MM.1S (cell line): ENCODE measurements around the gene NLGN1.
A peak's percentile ranks its signal among the peaks of the same experiment; 100 is the strongest.

ENCODE experiments used
- DNase-seq: peaks from one replicate; pipeline ENCODE4 v3.0.0-alpha.2; 2015
- H2AFZ ChIP-seq: fragments of 300-600 bp; sonication (generic); 2 replicates; pipeline ENCODE4 v1.6.0; 2016; ENCODE audit warnings: antibody characterized with exemption, low read length
- H3F3A ChIP-seq: fragments of 300-600 bp; sonication (generic); 2 replicates; pipeline ENCODE4 v1.6.1; 2016; ENCODE audit warnings: mild to moderate bottlenecking, antibody characterized with exemption, low read length, moderate library complexity, mixed read lengths; ENCODE audit not compliant: insufficient read depth
- H3K27ac ChIP-seq: fragments of 300-600 bp; sonication (generic); 2 replicates; pipeline ENCODE4 v1.5.1; 2016; ENCODE audit warnings: mild to moderate bottlenecking, low read length
- H3K27me3 ChIP-seq: fragments of 300-600 bp; sonication (generic); replicated peaks from 2 replicates; pipeline ENCODE4 v1.6.0; 2016; ENCODE audit warnings: low read length; ENCODE audit not compliant: insufficient read depth
- H3K36me3 ChIP-seq: fragments of 300-600 bp; sonication (generic); replicated peaks from 2 replicates; pipeline ENCODE4 v1.6.1; 2016; ENCODE audit warnings: mild to moderate bottlenecking, low read length, mixed read lengths; ENCODE audit not compliant: insufficient read depth
- H3K4me1 ChIP-seq: fragments of 300-600 bp; sonication (generic); 2 replicates; pipeline ENCODE4 v1.6.1; 2016; ENCODE audit warnings: low read length, mixed read lengths
- H3K4me2 ChIP-seq: fragments of 300-600 bp; sonication (generic); 2 replicates; pipeline ENCODE4 v1.6.0; 2016; ENCODE audit warnings: low read depth, low read length
- H3K4me3 ChIP-seq: fragments of 300-600 bp; sonication (generic); 2 replicates; pipeline ENCODE4 v1.5.1; 2016; ENCODE audit warnings: low read length, mixed read lengths
- H3K79me2 ChIP-seq: fragments of 300-600 bp; sonication (generic); 2 replicates; pipeline ENCODE4 v1.6.1; 2016; ENCODE audit warnings: mixed run types, low read length, mixed read lengths
- H3K9ac ChIP-seq: fragments of 300-600 bp; sonication (generic); 2 replicates; pipeline ENCODE4 v1.6.1; 2016; ENCODE audit warnings: low read length, mixed read lengths
- H3K9me2 ChIP-seq: fragments of 300-600 bp; sonication (generic); replicated peaks from 2 replicates; pipeline ENCODE4 v1.6.1; 2016; ENCODE audit warnings: mild to moderate bottlenecking, low read length, mixed read lengths; ENCODE audit not compliant: insufficient read depth
- H3K9me3 ChIP-seq: fragments of 300-600 bp; sonication (generic); replicated peaks from 2 replicates; pipeline ENCODE4 v1.6.1; 2016; ENCODE audit warnings: mild to moderate bottlenecking, low read length, mixed read lengths; ENCODE audit not compliant: insufficient read depth
- H4K20me1 ChIP-seq: fragments of 300-600 bp; sonication (generic); 2 replicates; pipeline ENCODE4 v1.6.1; 2016; ENCODE audit warnings: mild to moderate bottlenecking, low read length, moderate library complexity, mixed read lengths; ENCODE audit not compliant: insufficient read depth
- EZH2 ChIP-seq: fragments of 300-600 bp; sonication (generic); optimal IDR thresholded peaks from 2 replicates; pipeline ENCODE3; 2017; ENCODE audit warnings: low read depth, mild to moderate bottlenecking, antibody characterized with exemption, low read length, mixed read lengths
- EZH2phosphoT487 ChIP-seq: fragments of 300-600 bp; sonication (generic); IDR thresholded peaks from 2 replicates; pipeline ENCODE4 v1.6.1; 2018; ENCODE audit warnings: antibody characterized with exemption, low read length
- TF ChIP-seq, protein P1 (sequence below): fragments of 300-600 bp; sonication (generic); IDR thresholded peaks from 2 replicates; pipeline ENCODE4 v1.5.1; 2016; ENCODE audit warnings: antibody characterized with exemption, low read length, mixed read lengths

The NLGN1 gene

DNA sequence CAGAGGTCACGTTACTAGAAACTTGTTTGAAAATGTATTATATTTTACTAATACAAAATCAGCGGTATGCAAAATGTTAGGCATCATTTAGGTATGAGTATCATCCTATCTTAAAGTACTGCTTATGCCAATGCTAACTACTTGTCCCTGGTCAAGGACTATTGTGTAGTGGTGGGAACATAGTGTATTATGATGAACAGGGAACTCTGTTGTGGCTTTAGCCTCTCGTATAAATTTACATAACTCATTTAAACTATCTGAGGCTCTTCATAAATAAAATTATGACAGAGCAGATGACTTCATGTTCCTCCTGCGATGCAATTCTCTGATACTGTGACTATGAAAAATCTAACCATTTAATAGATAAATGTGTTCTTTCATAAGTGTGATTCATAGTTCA lies 451.9 kb downstream of the NLGN1 start:
- H3K9me3 ChIP-seq: no peaks in the 10 kb centered on the region
- H3K9me2 ChIP-seq: no peaks in the 10 kb centered on the region
- no peak for DNase-seq
- no peaks in the 10 kb centered on the region for H3F3A ChIP-seq
- H3K4me2 ChIP-seq: no peak overlapping the region
- no peaks in the 10 kb centered on the region for H3K4me1 ChIP-seq
- no peaks in the 10 kb centered on the region for H4K20me1 ChIP-seq
- no peaks in the 10 kb centered on the region for H3K27me3 ChIP-seq
- no peaks in the 10 kb centered on the region for H3K36me3 ChIP-seq
- no peak overlapping the region for H2AFZ ChIP-seq
- no peak overlapping the region for H3K9ac ChIP-seq
- no peak overlapping the region for H3K27ac ChIP-seq
- TF ChIP-seq EZH2phosphoT487: no peak
- TF ChIP-seq, protein P1, sequence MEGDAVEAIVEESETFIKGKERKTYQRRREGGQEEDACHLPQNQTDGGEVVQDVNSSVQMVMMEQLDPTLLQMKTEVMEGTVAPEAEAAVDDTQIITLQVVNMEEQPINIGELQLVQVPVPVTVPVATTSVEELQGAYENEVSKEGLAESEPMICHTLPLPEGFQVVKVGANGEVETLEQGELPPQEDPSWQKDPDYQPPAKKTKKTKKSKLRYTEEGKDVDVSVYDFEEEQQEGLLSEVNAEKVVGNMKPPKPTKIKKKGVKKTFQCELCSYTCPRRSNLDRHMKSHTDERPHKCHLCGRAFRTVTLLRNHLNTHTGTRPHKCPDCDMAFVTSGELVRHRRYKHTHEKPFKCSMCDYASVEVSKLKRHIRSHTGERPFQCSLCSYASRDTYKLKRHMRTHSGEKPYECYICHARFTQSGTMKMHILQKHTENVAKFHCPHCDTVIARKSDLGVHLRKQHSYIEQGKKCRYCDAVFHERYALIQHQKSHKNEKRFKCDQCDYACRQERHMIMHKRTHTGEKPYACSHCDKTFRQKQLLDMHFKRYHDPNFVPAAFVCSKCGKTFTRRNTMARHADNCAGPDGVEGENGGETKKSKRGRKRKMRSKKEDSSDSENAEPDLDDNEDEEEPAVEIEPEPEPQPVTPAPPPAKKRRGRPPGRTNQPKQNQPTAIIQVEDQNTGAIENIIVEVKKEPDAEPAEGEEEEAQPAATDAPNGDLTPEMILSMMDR: no peak
- no peak for TF ChIP-seq EZH2
- H3K4me3 ChIP-seq: no peak overlapping the region
- no peaks in the 10 kb centered on the region for H3K79me2 ChIP-seq

DNA sequence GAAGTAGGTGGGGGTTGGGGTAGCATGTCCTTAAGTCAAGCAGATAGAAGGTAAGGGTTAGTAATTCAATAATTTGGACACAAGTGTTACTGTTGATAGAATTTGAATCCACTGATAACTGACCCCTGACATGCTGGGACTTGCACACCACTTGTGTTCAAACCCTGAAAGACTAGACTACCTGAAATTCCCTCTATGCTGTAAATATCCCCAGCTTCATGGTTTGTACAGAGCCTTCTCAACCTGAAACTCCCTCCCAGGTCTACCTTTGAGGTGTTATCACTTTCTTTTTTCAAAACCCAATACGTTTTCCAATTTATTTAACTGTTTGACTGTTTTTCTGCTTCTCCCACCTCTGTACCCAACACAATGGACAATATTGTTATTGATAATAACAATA lies 459.6 kb downstream of the NLGN1 start:
- Histone ChIP-seq H3K9me2 (no peaks in the 10 kb centered on the region), H3K9me3 (no peaks in the 10 kb centered on the region), H3F3A (peaks cover 7% of the 10 kb centered on the region), H3K4me1 (peaks cover 24% of the 10 kb centered on the region), H3K4me3 (no peak overlapping the region), H3K79me2 (no peaks in the 10 kb centered on the region), H4K20me1 (no peaks in the 10 kb centered on the region), H2AFZ (no peak overlapping the region), H3K27ac (no peak overlapping the region; the same call in 1 of the 2 replicates), H3K4me2 (peak overlapping the region; percentile 11; the same call in 1 of the 2 replicates), H3K27me3 (no peaks in the 10 kb centered on the region), H3K9ac (no peak overlapping the region), H3K36me3 (no peaks in the 10 kb centered on the region)
- DNase-seq: peak; percentile 40
- TF ChIP-seq, protein P1: no peak
- TF ChIP-seq EZH2phosphoT487 (no peak), EZH2 (no peak)

DNA sequence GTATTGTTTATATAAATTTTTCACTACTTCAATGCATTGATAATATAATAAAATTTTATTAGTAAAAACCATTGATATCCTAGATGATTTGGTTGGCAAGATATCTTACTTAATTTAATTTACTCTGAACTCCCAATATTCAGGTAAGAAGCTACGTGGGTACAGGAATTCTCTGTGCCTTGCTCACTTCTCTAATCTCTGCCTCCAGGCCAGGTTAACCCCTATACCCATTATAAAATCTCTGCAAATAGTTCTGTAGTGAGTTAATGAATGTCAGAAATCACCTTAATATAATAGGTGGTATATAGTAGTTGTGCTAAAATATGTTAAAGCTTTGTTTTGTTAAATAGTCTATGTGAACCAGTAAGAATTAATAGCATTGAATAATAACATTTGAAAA lies 465.2 kb downstream of the NLGN1 start:
- Histone ChIP-seq H3K79me2 (no peaks in the 10 kb centered on the region), H3K9me2 (no peaks in the 10 kb centered on the region), H3K4me3 (no peak overlapping the region), H3K27me3 (no peaks in the 10 kb centered on the region), H3K36me3 (no peaks in the 10 kb centered on the region), H3K4me2 (no peak overlapping the region), H3K4me1 (peaks cover 46% of the 10 kb centered on the region), H3K9ac (no peak overlapping the region), H2AFZ (no peak overlapping the region), H3F3A (peaks cover 19% of the 10 kb centered on the region), H3K9me3 (no peaks in the 10 kb centered on the region), H4K20me1 (no peaks in the 10 kb centered on the region), H3K27ac (no peak overlapping the region)
- no peak for TF ChIP-seq EZH2phosphoT487
- TF ChIP-seq, protein P1: no peak
- no peak for DNase-seq
